Stimulated activated effector memory CD8-positive, alpha-beta T cell treated with anti-CD3 and anti-CD28 coated beads, Interleukin-12 subunit alpha, Interleukin-12 subunit beta, amount 100 ng/mL, for 72 hours (primary cell): ENCODE results near the gene RBM6.

Source experiments
- ATAC-seq: fragments of 150-1000 bp; cut with Tn5 transposase; 2 replicates; pipeline ENCODE4 v1.10.0; 2021
- DNase-seq, 2 donors: peaks; one replicate each; pipeline ENCODE4 v3.0.0; 2021 to 2022; ENCODE audit warnings: low spot score in 2 of 2
- H3K27ac Mint-ChIP-seq: one replicate; pipeline ENCODE4 v1.8.0; 2022; ENCODE audit warnings: mild to moderate bottlenecking, mixed read lengths
- H3K36me3 Mint-ChIP-seq: one replicate; pipeline ENCODE4 v1.8.0; 2022; ENCODE audit warnings: mild to moderate bottlenecking, mixed read lengths
- H3K4me1 Mint-ChIP-seq: one replicate; pipeline ENCODE4 v1.8.0; 2022; ENCODE audit warnings: mixed read lengths
- H3K4me3 Mint-ChIP-seq: one replicate; pipeline ENCODE4 v1.8.0; 2022; ENCODE audit warnings: mild to moderate bottlenecking, mixed read lengths
- H3K9me3 Mint-ChIP-seq: one replicate; pipeline ENCODE4 v1.8.0; 2022; ENCODE audit warnings: mixed read lengths

RBM6 gene

DNA sequence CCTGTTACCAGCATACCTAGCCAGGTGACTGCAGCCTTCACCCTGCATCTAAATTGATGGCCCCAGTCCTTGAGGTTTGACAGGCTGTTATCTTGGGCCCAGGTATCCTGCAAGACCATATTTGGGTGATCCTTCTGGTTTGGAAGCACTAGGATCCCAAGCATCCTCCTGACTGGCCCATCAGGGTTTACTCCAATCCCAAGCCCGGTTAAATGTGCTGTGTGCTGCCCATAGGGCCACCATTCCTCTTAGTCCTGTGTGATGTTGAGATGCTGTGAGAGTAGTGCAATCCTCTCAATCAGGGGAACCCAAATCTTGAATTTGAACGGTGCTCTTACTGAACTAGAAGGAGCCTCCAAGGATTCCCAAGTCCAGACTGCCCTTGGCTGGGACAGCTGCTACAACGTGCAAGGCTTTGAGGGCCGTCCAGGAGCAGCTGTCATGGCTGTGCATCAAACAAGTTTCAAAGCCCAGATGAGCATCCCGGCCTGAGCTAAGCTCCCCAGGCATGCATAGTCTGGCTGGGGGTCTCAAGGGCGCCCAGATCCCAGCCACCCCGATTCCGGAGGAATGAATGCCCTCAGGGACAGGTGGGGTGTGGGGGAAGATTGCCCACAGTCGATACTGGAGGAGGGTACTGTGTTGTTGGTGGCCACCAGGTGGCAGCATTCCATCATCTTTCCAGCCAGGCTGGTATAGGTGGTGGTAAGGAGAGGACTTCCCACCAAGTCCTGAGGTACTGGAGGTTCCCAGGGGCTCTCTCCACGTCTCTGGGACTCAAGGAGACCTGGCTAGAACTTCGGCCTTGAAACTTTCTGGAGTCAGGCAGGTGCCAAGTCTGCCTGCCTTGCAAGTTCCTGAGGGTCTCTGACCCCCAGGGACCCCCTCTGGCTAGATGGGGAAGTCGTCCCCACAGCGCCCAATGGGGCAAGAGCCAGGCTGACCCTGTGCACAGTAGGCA is 181.4 kb downstream of the RBM6 start:
- no peak overlapping the region for H3K27ac Mint-ChIP-seq
- H3K36me3 Mint-ChIP-seq = peaks cover 85% of the 10 kb centered on the region
- DNase-seq (peak; percentile 56 to 81), ATAC-seq (peak; percentile 85)
- H3K4me1 Mint-ChIP-seq = peaks cover 9% of the 10 kb centered on the region
- no peak overlapping the region for H3K4me3 Mint-ChIP-seq
- H3K9me3 Mint-ChIP-seq = no peaks in the 10 kb centered on the region

DNA sequence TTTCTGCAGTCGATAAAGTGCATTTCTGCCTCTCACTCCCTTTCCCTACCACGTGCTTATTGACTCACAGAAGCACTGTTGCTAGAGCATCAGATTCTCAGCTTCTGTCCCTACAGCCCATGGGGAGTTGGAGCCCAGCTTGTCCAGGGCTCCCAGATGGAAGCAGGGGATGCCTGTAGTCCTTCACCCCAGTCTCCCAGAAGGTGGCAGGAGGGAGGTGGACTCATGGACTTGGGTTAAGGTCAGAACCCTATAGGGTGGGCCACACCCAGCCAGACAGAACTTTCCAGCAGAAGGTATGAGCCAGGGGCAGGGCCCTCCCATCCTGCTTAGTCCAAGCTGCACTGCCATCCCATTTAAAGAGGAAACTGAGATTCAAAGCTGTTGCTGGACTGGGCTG is 182.1 kb downstream of the RBM6 start:
- DNase-seq (no peak), ATAC-seq (no peak)
- H3K9me3 Mint-ChIP-seq = no peaks in the 10 kb centered on the region
- H3K4me3 Mint-ChIP-seq = no peak overlapping the region
- peak overlapping the region; percentile 79 for H3K27ac Mint-ChIP-seq
- H3K4me1 Mint-ChIP-seq = peaks cover 9% of the 10 kb centered on the region
- H3K36me3 Mint-ChIP-seq = peaks cover 78% of the 10 kb centered on the region

DNA sequence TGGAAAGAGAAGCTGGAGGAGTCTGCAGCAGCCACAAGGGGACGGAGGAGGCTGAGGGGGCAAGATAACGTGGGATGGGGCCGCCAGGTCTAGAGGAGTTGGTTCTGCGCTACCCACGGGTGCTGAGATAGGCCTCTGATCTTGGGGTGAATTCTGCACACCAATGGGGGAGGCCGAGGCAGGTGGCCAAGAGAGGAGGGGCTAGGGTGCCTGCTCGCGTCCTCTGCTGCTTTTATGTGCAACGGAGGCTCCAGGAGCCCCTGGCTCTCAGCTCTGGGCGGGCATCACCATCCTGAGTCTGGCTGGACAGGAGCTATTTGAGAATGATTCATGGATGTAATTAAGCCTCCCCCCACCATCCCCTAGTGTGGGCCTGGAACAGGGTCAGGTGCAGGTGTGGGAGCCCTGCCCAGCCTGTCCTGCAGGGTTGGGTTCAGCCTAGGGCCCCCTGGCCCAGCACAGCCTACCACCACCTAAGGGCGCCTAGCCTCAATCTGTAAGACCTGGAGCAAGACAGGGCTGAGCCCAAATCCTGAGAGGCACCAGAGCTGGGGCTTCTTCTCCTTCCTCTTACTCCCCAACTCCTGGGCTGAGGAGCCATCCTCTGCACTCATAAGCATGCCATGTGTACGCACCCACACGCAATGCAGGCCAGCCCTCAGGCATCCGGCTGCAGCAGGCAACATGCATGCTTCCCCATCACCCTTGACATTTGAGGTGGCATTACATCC is 182.9 kb downstream of the RBM6 start:
- H3K9me3 Mint-ChIP-seq = no peaks in the 10 kb centered on the region
- ATAC-seq = no peak
- peaks cover 9% of the 10 kb centered on the region for H3K4me1 Mint-ChIP-seq
- H3K27ac Mint-ChIP-seq = peak overlapping the region; percentile 79
- no peak for DNase-seq
- no peak overlapping the region for H3K4me3 Mint-ChIP-seq
- H3K36me3 Mint-ChIP-seq = peaks cover 70% of the 10 kb centered on the region

DNA sequence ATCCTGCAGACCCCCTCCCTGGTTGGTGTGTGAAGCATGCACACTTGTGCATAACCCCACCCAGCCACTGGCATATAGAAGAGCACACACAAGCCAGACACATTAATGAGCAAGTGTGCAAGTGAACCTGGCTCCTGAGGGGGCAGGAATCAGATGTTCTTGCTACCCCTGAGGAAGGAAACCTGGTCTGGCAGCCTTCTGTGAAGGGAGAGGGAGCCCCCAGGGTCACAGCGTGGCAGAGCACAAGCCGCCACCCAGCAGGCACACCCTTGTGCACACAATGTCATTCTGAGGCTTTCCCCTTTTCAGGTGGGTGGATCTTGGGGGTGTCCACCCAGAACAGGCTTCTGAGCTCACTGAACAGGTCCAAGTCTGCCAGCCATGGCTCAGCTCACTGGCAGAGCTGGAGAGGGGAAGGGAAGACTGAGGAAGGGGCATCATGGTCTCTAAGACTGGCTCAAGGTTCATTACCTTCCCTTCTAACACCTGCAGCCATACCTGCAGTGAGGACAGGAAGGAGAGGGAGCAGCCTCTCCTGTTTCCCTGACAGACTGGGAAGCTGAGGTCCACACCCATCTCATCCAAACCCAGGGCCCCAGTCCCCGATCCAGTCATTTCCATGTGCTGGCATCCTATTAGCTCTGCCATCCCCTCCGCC is 183.6 kb downstream of the RBM6 start:
- H3K4me3 Mint-ChIP-seq = no peak overlapping the region
- peaks cover 9% of the 10 kb centered on the region for H3K4me1 Mint-ChIP-seq
- no peak overlapping the region for H3K27ac Mint-ChIP-seq
- no peaks in the 10 kb centered on the region for H3K9me3 Mint-ChIP-seq
- H3K36me3 Mint-ChIP-seq = peaks cover 63% of the 10 kb centered on the region
- no peak for DNase-seq
- no peak for ATAC-seq

DNA sequence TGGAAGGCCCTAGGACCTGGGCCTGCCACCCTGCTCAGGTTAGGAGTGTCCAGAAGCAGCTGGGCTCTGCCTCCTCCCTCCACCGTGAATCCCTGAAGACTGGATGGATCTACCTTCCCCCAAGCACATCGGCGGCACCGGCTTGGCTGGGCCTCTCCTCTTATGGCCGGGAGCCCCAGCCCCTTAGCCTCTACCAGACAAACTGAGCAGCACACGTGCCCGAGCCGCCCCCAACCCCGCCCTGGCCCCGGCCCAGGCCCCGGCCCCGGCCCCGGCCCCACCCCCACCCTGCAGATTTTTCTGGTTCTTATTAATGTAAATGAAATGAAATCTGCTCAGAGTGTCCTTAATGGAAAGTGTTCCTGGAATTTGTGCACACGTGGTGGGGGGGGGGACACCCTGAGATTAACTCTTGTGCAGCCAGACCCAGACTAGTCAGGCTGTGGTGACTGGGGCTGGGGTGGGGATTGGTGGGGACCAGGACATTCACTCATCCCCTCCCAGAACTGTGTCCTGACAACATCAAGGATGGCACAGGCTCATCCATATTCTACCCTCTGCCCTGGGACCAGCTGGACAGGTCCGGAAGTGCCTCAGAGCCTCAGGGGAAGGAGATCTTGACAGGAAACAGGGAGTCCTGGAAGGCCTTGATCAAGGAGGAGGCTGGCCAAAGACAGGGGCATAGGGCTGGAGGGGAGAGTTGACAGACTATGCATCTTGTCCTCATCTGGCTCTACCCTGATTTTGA is 184.3 kb downstream of the RBM6 start:
- Mint-ChIP-seq H3K4me3 (no peak overlapping the region), H3K27ac (no peak overlapping the region), H3K4me1 (peaks cover 9% of the 10 kb centered on the region), H3K9me3 (no peaks in the 10 kb centered on the region), H3K36me3 (peaks cover 56% of the 10 kb centered on the region)
- DNase-seq (no peak), ATAC-seq (no peak)

DNA sequence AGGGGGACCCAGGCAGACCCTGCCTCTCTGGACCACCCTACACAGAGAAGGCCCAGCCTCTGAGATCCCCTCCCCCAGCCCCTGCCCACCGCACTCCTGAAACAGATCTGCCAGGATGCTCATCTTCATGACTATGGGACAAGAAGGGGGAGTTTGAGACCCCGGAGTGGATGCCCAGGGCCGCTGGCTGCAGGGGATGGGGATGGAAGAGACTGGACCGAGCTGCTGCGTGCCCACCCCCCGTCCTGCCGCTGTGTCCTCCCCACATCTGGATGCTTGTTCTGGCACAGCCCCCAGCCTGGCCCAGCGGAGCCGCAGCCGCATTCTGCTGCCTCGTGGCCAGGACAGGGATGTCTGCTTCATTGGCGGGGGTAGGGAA is 184.8 kb downstream of the RBM6 start:
- Mint-ChIP-seq H3K36me3 (peaks cover 50% of the 10 kb centered on the region), H3K27ac (no peak overlapping the region), H3K4me3 (no peak overlapping the region), H3K4me1 (peaks cover 9% of the 10 kb centered on the region), H3K9me3 (no peaks in the 10 kb centered on the region)
- ATAC-seq (no peak), DNase-seq (no peak)

DNA sequence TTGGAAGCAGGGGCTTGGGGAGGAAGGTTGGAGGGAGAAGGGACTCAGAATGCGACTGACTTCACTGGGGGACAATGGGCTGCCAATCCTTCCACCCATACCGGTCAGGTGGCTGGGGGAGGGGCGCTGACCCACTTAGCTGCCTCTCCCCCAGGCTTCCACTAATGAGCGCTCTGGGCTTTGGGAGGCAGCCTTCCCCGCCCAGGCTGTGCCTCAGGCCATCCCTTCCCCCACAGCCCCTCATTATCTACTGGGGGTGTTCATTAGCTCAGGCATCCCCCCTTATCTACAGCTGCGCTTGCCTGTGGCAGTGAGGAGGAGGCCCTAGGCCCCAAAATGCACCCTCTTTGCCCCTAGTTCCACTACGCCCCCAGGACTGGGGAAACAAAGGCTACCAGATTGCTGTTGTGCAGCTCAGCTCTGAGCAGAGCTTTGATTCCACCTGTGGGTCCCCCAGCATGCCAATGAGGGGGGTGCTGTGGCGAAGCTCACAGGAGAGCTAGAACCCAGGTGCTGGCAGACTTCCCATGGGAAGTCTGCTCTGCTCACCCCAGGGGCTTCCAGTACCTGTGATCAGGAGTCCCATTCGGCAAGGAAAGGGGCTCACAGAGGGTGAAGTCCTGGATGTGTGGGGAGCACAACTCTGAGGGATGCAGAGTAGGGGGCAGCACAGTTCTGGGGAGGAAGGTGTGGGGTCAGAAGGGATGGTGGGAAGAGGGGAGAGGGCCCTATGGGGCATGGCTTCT is 185.8 kb downstream of the RBM6 start:
- Mint-ChIP-seq H3K27ac (no peak overlapping the region), H3K4me3 (no peak overlapping the region), H3K9me3 (no peaks in the 10 kb centered on the region), H3K36me3 (peaks cover 41% of the 10 kb centered on the region), H3K4me1 (peaks cover 9% of the 10 kb centered on the region)
- ATAC-seq (no peak), DNase-seq (no peak)

DNA sequence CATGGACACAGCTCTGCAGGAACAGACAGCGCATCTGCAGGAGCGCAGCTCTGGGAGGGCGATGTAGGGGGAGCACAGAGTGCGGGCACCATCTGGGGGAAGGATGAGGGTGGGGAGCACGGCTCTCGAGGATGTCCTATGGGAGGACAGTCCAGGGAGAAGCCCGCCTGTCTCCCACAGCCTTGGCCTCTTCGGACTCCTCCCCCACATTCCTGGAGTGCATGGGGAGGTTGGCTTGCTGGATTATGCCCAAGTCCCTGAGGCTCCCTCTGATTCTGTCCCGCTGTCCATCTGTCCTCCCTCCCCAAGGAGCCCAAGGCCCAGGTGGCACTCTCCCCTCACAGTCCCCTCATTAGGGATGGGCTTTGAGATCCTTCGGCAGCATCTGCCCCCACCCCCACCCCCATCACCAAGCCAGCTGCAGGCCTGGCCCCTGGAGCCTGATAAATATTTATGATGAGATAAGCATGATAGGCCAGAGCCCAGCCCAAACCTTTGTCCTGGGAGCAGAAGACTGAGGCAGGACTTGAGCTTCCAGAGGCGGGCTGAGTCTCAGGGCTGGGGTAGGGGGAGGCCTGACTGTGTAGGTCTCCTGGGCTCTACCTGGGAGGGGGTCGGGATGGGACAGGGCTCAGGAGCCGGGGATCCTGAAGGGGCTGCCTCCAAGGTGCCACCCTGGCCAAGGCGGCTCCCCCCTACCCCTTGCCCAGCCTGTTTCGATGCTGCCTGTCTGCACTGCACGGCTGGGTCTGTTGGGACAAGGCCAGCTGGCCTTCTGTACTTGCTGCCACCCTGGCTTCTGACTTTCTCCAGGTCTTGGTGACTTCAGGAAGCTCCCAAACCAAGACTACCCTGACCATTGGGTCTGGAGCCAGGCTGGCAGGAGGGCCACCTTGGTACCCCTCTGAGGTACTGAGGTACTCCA is 186.6 kb downstream of the RBM6 start:
- H3K27ac Mint-ChIP-seq = no peak overlapping the region
- no peak for DNase-seq
- H3K36me3 Mint-ChIP-seq = peaks cover 33% of the 10 kb centered on the region
- no peak for ATAC-seq
- no peaks in the 10 kb centered on the region for H3K9me3 Mint-ChIP-seq
- H3K4me1 Mint-ChIP-seq = peaks cover 9% of the 10 kb centered on the region
- no peak overlapping the region for H3K4me3 Mint-ChIP-seq
